Measurements from ENCODE around the gene TMEM174. TPM values are rescaled to one million over a fixed set of nuclear protein-coding genes. Genes with fewer than 3 reads are reported as not detected.

The TMEM174 gene
- total RNA-seq, 3 donors from 2014 or later: not detected

DNA sequence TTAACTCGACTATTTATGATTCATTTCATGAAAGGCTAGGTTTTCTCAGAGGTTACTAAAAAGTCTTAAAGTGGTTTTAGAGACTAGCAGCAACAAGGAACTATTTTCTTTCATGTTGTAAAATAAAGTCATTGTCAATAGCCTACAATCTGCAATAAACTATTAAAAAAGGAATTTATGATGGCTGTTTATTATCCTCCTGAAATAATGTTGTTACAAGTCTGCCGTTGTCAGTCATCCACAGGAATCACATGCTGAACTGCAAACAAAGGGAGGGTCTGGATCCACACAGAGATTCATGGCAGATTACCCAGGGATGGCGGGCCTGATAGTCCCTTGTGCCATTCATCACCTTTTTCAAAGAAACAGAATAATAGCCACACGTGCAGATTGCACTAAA is 49.2 kb downstream of the TMEM174 start:
- intact Hi-C loops (cut with DNase I; ENCODE audit: low total_unique reads): no loop called here
- Histone ChIP-seq H3K27ac (no peak overlapping the region), H3K4me3 (no peak overlapping the region), H3K9me3 (no peaks in the 10 kb centered on the region), H3K27me3 (peaks cover 0 to 13% of the 10 kb centered on the region in 2 donors), H3K36me3 (no peaks in the 10 kb centered on the region), H3K4me1 (no peaks in the 10 kb centered on the region)
- no peak for TF ChIP-seq POLR2A (IDR thresholded peaks at IDR 0.05)
- no peak for TF ChIP-seq POLR2AphosphoS5 (IDR thresholded peaks at IDR 0.05)
- TF ChIP-seq, protein P1, sequence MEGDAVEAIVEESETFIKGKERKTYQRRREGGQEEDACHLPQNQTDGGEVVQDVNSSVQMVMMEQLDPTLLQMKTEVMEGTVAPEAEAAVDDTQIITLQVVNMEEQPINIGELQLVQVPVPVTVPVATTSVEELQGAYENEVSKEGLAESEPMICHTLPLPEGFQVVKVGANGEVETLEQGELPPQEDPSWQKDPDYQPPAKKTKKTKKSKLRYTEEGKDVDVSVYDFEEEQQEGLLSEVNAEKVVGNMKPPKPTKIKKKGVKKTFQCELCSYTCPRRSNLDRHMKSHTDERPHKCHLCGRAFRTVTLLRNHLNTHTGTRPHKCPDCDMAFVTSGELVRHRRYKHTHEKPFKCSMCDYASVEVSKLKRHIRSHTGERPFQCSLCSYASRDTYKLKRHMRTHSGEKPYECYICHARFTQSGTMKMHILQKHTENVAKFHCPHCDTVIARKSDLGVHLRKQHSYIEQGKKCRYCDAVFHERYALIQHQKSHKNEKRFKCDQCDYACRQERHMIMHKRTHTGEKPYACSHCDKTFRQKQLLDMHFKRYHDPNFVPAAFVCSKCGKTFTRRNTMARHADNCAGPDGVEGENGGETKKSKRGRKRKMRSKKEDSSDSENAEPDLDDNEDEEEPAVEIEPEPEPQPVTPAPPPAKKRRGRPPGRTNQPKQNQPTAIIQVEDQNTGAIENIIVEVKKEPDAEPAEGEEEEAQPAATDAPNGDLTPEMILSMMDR (IDR thresholded peaks at IDR 0.05): no peak
- DNase-seq (ENCODE audit: low spot score in 2 of 2): no peak

Other genes with a start within 250 kb of the TMEM174 start
- 10 to 100 TPM; 30.5 to 58.8 (median 46.7) TPM for gene FCHO2, start 217.2 kb upstream of the TMEM174 start, total RNA-seq
- gene TMEM171, start 52.6 kb upstream of the TMEM174 start, total RNA-seq: under 1 TPM in 1 of 3 donors, not detected in 2; 0.64 TPM

Data from breast epithelium (tissue), 4 donors.